HG02623 (cell line): ENCODE results near the gene KLHL2.
A peak's percentile ranks its signal among the peaks of the same experiment; 100 is the strongest.
"Not testable (repeated sequence)": the region's sequence is repeated elsewhere in the genome, so short reads cannot be mapped to it uniquely, and the experiment has no call there.

Source experiments
- ATAC-seq: cut with Tn5 transposase; IDR thresholded peaks from one replicate; pipeline ENCODE4 v1.9.1; 2021; ENCODE audit warnings: moderate library complexity; ENCODE audit not compliant: unreplicated experiment

Gene KLHL2

GRCh38 chr4:165232623-165233433 lies 25.5 kb downstream of the KLHL2 start:
- ATAC-seq: peak; percentile 42

GRCh38 chr4:165234766-165235165 lies 27.4 kb downstream of the KLHL2 start:
- ATAC-seq: no peak

- not testable (repeated sequence) for ATAC-seq
These were observed 29.5 kb downstream of the KLHL2 start for GRCh38 chr4:165236852-165237251.

- ATAC-seq: peak; percentile 49
These were observed 30.8 kb downstream of the KLHL2 start for GRCh38 chr4:165238041-165238640.

GRCh38 chr4:165240761-165241160 lies 33.4 kb downstream of the KLHL2 start:
- ATAC-seq: not testable (repeated sequence)

- not testable (repeated sequence) for ATAC-seq
These were observed 36.8 kb downstream of the KLHL2 start for GRCh38 chr4:165244148-165244547.

- not testable (repeated sequence) for ATAC-seq
These were observed 37.3 kb downstream of the KLHL2 start for GRCh38 chr4:165244587-165245186.

GRCh38 chr4:165248102-165248501 lies 40.7 kb downstream of the KLHL2 start:
- no peak for ATAC-seq

GRCh38 chr4:165248904-165249303 lies 41.5 kb downstream of the KLHL2 start:
- not testable (repeated sequence) for ATAC-seq

GRCh38 chr4:165254771-165255170 lies 47.4 kb downstream of the KLHL2 start:
- not testable (repeated sequence) for ATAC-seq

GRCh38 chr4:165255439-165255838 lies 48.1 kb downstream of the KLHL2 start:
- ATAC-seq: peak; percentile 94

- ATAC-seq: not testable (repeated sequence)
These were observed 48.8 kb downstream of the KLHL2 start for GRCh38 chr4:165256074-165256659.

- not testable (repeated sequence) for ATAC-seq
These were observed 52.4 kb downstream of the KLHL2 start for GRCh38 chr4:165259776-165260175.

GRCh38 chr4:165262306-165262705 lies 54.9 kb downstream of the KLHL2 start:
- not testable (repeated sequence) for ATAC-seq

- ATAC-seq: not testable (repeated sequence)
These were observed 56.1 kb downstream of the KLHL2 start for GRCh38 chr4:165263466-165263865.

- not testable (repeated sequence) for ATAC-seq
These were observed 62.6 kb downstream of the KLHL2 start for GRCh38 chr4:165269931-165270330.

- not testable (repeated sequence) for ATAC-seq
These were observed 66.1 kb downstream of the KLHL2 start for GRCh38 chr4:165273443-165273842.

GRCh38 chr4:165275357-165275756 lies 68.0 kb downstream of the KLHL2 start:
- ATAC-seq: peak; percentile 67

GRCh38 chr4:165279531-165279930 lies 72.2 kb downstream of the KLHL2 start:
- not testable (repeated sequence) for ATAC-seq

- not testable (repeated sequence) for ATAC-seq
These were observed 77.3 kb downstream of the KLHL2 start for GRCh38 chr4:165284697-165285096.

- ATAC-seq: peak; percentile 73
These were observed 79.4 kb downstream of the KLHL2 start for GRCh38 chr4:165286619-165287340.
